ENCODE measurements around the gene UPK3B.
"Not testable (repeated sequence)": the region's sequence is repeated elsewhere in the genome, so short reads cannot be mapped to it uniquely, and the experiment has no call there.

UPK3B gene

DNA sequence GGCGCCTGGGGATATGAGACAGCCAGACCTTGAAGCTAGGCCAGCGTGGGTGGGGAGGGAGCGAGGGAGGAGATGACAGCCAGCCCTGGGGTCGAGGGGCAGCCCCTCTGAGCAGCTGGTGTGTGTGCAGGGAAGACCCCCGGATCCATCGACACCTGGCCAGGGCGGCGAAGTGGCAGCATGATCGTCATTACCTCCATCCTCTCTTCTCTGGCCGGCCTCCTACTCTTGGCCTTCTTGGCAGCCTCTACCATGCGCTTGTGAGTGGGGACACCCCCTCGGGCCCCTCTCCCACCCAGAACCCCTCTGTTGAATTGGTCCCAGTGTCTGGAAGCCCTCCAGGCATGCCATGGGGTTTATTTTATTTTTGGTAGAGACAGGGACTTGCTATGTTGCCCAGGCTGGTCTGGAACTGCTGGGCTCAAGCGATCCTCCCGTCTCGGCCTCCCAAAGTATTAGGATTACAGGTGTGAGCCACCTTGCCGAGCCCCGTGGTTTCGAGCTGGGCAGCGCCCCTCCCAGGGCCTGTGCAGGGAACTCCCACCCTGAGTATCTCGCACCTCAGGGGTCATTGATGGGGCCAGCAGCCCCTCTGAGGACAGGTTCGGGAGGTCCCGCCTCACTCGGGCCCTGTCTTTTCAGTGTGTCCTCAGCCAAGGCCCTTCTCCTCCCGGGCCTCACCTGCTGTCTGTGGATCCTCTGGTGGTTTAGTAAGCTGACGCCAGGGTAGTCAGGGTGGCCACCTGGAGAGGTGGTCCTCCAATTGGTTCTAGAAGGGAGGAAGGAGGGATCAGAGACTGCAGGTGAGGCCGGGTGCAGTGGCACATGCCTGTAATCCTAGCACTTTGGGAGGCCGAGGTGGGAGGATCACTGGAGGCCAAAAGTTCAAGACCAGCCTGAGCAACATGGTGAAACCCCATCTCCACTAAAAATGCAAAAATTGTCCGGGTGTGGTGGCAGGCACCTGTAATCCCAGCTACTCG is 3.8 kb downstream of the UPK3B start:
- no peak for DNase-seq

DNA sequence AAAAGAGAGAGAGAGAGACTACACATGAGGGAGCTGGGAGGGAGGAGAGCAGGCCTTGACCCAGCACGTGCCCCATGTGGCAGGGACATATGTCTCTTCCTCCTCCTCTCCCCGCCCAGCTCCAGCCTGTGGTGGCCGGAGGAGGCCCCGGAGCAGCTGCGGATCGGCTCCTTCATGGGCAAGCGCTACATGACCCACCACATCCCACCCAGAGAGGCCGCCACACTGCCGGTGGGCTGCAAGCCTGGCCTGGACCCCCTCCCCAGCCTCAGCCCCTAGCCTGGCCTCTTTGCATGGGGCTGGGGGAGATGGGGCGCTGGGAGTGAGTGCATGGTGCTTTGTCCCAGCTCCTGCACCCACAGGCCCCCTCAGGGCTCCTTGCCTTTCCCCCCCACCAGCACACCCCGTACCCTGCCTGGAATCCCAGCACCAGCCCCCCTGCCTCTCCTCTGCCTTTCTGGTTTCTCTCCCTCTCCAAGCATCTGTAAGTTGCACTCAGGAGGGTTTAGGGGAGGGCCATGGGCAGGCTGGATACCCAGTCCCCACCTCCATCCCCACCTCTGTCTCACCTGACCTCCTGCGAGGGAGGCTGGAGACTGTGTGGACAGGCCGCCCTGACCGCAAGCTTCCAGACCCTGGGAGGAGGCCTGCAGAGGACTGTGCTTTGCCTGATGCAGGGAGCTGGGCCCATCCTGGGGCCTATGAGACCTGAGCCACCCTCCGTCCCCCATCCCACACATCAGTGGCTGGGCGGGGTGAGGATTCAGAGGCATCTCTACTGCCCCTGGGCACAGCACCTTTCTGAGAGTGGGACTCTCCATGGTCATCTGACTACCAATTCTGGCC is 4.8 kb downstream of the UPK3B start:
- no peak for DNase-seq

DNA sequence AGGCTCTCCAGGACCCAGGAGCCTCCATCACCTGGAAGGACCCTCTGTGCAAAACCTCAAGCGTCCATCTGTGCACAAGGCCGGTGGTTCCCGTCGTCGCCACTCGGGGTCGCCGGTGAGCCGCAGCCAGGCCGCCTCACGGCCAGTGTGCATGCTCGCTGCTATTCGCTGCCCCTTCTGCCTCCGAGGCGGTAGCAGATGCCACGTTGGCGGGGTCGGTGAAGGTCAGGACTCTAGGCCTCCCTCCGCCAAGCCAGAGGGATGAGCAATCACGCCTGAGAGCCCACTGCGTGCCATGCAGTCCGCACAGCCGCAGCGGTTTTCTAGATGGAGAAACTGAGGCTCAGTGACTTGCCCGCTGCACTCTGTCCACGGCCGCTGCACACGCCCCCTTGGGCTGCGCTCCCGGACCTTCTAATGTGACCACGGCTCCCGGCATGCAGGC is 5.7 kb downstream of the UPK3B start:
- no peak for DNase-seq

DNA sequence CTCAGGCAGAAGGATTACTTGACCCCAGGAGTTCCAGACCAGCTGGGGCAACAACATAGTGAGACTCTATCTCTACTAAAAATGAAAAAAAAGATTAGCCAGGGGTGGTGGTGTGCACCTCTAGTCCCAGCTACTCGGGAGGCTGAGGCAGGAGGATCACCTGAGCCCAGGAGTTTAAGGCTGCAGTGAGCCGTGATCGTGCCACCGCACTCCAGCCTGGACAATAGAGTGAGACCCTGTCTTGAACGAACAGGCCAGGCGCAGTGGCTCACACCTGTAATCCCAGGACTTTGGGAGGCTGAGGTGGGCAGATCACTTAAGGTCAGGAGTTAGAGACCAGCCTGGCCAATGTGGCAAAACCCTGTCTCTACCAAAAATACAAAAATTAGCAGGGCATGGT is 6.6 kb downstream of the UPK3B start:
- DNase-seq = not testable (repeated sequence)

DNA sequence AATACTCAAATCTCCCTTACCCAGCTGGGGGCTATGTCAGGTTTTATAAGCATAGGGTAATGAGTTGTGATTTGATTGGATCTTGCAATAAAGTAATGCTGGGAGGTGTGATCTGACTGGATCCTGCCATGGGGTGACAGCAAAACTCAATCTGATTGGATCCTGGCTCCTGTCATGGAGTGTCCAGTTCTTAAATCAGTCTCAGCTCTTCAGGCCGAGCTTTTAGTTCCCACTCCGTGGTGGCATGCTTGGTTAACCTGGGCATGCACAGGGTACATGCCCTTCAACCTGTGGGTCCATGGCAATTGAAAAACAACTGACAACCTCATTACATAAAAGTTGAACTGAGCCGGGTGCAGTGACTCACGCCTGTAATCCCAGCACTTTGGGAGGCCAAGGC is 15.8 kb downstream of the UPK3B start:
- DNase-seq = not testable (repeated sequence)

DNA sequence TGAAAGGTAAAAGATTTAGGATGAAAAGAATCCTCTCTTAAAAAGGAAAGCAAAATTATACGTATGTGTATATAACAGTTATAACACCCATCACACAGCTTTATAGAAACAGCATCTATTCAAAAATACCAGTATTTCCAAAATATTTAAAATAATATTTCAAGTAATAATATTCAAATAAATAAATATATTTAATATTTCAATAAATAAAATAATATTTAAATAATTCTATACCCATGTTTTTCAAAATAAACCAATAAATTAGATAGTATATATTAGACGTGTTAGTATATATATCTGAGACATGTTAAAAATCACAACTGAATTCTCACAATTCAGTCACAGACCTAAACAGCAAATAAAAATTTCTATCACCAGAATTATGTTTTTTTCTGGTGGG is 21.3 kb downstream of the UPK3B start:
- not testable (repeated sequence) for DNase-seq

DNA sequence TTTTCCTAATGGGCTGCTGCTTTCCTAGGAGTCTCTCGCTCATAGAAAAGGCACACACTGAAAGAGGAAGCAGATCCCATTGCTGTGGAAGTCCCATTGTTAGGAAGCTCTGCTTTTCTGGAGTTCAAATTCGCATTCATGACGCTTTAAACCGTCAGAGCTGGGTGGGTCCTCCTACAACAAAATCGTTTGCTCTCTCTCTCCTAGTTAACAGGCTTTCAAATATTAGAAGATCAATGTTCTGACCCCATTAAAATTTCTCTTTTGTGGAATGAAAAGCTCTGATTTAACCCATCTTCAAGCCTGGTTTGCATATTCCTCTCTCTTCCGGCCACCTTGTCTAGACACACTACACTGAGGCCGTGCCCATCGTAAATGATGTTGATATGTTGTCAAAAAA is 32.8 kb downstream of the UPK3B start, which contains the start of gene SPDYE16:
TSS of gene SPDYE16 (minus strand) at position 101 of the 400 bp plus-strand sequence. CDS start 1,838 bp downstream, outside the sequence.
- not testable (repeated sequence) for DNase-seq

DNA sequence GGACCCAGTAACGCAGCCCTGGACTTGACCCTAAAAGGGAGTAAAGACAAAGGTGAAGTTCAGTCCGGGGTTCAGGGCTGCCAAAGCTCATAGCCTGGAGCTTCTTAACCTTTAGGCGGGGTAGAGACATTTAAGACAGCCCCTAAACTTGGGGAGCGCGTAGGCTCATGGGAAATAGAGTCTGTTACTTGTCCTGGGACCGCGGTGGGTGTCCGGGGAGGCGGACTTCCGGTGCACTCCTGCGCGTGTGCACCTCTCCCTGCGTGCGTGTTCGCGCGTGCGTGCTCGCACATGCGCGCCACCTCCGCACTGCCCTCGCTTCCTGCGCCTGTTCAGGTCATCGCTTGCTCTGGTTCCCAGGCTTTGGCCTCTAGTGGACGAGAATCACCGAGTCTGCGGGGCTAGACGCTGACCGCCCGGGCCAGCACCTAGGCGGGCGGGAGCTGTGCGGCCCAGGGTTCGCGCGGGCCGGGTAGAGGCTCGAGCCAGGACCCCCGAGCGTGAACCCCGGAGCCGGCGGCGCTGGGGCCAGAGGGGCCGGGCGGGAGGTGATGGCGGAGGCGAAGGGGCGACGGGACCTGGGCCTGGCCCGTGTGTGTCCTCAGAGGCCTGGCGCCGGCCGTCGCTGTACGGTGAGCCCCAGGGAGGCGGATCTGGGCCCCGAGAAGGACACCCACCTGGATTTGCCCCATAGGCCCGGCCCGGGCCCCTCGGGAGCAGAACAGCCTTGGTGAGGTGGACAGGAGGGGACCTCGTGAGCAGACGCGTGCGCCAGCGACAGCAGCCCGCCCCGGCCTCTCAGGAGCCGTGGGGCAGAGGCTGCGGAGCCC is 38.9 kb downstream of the UPK3B start:
- peak; percentile 84 to 88 for DNase-seq

DNA sequence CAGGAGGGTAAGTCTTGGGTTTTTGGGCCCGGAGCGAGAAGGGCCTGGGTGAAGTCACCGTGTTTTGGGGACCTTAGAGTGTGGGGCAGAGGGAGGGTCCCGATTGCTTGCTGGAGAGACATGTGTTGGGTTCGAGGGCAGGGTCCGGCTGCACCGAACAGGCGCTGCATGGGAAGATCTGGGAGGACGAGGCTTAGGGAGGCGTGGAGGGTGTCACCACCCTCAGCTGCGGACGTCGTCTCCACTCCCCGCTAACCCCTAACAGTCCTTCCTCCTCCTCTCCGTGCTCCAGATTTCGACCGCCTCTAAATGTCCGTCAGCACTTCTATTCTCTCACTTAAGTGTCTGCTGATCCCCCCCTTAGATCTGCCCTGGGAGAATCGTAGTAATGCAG is 39.5 kb downstream of the UPK3B start:
- not testable (repeated sequence) for DNase-seq

DNA sequence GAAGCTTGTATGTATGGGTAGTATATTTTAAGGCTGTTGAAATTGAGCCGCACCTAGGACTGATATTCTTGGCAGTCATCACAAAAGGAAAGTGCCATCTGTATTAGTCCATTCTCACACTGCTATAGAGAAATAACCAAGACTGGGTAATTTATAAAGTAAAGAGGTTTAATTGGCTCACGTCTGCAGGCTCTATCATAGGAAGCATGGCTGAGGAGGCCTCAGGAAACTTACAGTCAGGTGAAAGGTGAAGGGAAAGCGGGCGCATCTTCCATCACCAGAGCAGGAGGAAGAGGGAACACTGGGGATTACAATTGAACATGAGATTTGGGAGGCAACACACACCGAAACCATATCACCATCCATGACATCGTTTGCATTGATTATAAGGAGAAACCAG is 41.6 kb downstream of the UPK3B start:
- not testable (repeated sequence) for DNase-seq

DNA sequence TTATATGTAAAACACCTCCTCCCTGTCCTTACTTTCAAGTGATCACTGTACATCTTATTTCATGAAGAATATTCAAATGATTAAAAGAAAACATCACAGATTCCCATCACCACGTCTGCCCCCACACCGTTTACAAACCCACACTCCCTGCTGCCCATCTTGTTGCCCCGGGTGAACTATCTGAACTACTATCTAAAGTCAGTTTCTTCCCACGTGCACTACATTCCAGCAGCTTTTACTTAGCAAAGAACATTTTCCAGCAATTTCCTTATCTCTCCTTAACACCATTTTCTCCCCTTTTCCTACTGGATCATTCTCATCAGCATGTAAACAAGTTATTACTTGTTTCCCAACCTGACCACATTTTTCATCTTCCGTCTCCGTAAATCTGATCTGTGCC is 49.3 kb downstream of the UPK3B start:
- not testable (repeated sequence) for DNase-seq

DNA sequence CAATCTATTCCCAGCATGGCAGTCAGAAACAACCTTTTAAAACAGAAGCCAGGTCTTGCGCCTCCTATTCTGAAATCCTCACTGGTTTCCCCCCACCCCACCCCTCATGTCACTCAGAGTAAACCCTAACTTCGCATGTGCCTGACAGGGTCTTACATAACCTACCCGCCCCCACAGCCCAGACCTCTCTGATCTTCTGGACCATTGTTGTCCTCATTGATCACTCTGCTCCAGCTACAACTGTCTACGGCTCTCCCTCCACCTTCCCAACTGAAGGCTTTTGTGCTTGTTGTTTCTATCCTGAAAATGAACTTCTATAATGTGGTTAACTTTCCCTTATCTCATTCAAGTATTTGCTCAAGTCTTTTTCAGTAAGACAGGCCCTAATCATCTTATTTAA is 49.8 kb downstream of the UPK3B start:
- not testable (repeated sequence) for DNase-seq

DNA sequence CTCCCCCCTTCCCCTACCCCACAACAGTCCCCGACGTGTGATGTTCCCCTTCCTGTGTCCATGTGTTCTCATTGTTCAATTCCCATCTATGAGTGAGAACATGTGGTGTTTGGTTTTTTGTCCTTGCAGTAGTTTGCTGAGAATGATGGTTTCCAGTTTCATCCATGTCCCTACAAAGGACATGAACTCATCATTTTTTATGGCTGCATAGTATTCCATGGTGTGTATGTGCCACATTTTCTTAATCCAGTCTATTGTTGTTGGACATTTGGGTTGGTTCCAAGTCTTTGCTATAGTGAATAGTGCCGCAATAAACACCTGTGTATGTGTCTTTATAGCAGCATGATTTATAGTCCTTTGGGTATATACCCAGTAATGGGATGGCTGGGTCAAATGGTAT is 51.0 kb downstream of the UPK3B start:
- DNase-seq = not testable (repeated sequence)

DNA sequence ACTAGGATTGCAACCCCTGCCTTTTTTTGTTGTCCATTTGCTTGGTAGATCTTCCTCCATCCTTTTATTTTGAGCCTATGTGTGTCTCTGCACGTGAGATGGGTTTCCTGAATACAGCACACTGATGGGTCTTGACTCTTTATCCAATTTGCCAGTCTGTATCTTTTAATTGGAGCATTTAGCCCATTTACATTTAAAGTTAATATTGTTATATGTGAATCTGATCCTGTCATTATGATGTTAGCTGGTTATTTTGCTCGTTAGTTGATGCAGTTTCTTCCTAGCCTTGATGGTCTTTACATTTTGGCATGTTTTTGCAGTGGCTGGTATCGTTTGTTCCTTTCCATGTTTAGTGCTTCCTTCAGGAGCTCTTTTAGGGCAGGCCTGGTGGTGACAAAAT is 54.6 kb downstream of the UPK3B start:
- not testable (repeated sequence) for DNase-seq
